Choroid plexus epithelial cell (primary cell): ENCODE data around the gene ASPHD2.
A peak's percentile ranks its signal among the peaks of the same experiment; 100 is the strongest.

Source experiments
- DNase-seq: peaks from one replicate; pipeline ENCODE4 v3.0.0-alpha.2; 2010; ENCODE audit warnings: low read depth
- H3K4me3 ChIP-seq: 2 replicates; pipeline ENCODE4 v1.5.1; 2011; ENCODE audit warnings: low read depth, mild to moderate bottlenecking, control low read depth, low read length, moderate library complexity
- CTCF ChIP-seq: conservative IDR thresholded peaks from 2 replicates; pipeline ENCODE4 v1.5.1; 2011; ENCODE audit warnings: low read depth, mild to moderate bottlenecking, control low read depth, inconsistent platforms, low read length, moderate library complexity

ASPHD2 gene

GRCh38 chr22:26416256-26416655 is 12.8 kb upstream of the ASPHD2 start:
- no peak for TF ChIP-seq CTCF
- DNase-seq, result no peak
- H3K4me3 ChIP-seq, result no peak overlapping the region

GRCh38 chr22:26416670-26417276 is 12.3 kb upstream of the ASPHD2 start:
- no peak for TF ChIP-seq CTCF
- peak; percentile 84 for DNase-seq
- H3K4me3 ChIP-seq, result no peak overlapping the region

DNA sequence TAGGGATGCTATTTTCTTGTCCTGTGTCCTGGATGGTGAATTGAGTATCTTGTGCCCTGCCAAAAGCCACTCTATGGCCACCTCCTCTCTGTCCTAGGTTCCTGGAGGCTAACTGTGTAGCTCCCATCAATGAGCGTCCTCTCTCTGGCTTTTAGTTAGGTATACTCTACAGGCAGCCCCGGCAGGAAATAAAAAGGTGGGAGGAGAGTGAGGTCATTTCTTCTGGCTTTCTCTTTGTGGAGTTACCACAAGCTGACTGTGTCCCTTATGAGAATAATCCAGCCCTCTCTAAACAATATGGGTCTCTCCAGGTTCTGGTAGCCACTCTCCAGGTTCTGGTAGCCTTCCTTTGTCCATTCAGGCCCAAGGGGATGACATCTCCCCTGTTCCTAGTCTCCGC is 11.7 kb upstream of the ASPHD2 start:
- H3K4me3 ChIP-seq, result no peak overlapping the region
- TF ChIP-seq CTCF, result no peak
- no peak for DNase-seq

DNA sequence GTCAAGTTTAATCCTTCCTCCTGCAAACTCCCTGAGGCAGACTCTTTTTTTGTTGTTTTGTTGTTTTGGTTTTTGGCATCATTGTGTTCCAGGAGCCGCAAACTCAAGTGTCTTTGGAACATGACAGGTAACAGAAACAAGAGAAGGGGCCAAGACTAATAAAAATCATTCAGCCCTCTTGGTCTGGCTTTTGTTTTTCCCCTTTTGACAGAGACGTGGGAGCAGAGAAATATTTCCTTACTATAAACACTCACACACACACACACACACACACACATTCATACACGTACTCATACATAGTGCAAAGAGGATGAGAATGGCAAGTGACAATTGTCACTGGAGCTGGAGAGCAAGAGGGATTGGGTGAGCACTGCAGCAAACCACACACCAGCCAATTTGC is 10.4 kb upstream of the ASPHD2 start:
- TF ChIP-seq CTCF, result no peak
- no peak for DNase-seq
- no peak overlapping the region for H3K4me3 ChIP-seq

- H3K4me3 ChIP-seq, result no peak overlapping the region
- TF ChIP-seq CTCF, result no peak
- no peak for DNase-seq
These were observed 2.1 kb upstream of the ASPHD2 start for GRCh38 chr22:26426924-26427323.

GRCh38 chr22:26429458-26430286 is 612 bp downstream of the ASPHD2 start:
- DNase-seq, result no peak
- H3K4me3 ChIP-seq, result peak overlapping the region; percentile 66
- no peak for TF ChIP-seq CTCF

DNA sequence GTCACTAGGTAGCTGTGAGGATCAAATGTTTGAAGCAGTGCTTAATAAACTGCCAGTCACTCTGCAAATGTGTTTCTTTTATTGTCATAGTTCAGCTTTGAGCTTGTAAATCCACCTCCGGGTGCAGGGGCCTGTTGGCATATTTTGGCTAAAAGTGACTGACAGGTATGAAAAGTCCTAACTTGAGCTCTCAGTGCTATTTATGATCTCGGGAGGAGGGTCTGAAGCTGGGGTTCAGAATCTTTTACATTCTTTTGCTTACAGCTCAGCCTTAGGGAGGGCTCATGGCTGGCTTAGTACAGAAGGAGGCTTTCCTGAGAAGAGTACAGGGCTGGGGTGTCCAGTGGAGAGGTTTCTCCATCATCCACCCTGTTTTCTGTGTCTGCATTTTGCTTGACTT is 1.5 kb downstream of the ASPHD2 start:
- no peak for TF ChIP-seq CTCF
- no peak overlapping the region for H3K4me3 ChIP-seq
- no peak for DNase-seq
